HG03469 (cell line): ENCODE measurements around the gene SRPK1.
A peak's percentile ranks its signal among the peaks of the same experiment; 100 is the strongest.
"Not testable (repeated sequence)": the region's sequence is repeated elsewhere in the genome, so short reads cannot be mapped to it uniquely, and the experiment has no call there.

Experiments
- ATAC-seq: cut with Tn5 transposase; IDR thresholded peaks from one replicate; pipeline ENCODE4 v1.9.1; 2021; ENCODE audit warnings: mild to moderate bottlenecking, moderate library complexity, moderate number of reproducible peaks; ENCODE audit not compliant: unreplicated experiment

The SRPK1 gene

DNA sequence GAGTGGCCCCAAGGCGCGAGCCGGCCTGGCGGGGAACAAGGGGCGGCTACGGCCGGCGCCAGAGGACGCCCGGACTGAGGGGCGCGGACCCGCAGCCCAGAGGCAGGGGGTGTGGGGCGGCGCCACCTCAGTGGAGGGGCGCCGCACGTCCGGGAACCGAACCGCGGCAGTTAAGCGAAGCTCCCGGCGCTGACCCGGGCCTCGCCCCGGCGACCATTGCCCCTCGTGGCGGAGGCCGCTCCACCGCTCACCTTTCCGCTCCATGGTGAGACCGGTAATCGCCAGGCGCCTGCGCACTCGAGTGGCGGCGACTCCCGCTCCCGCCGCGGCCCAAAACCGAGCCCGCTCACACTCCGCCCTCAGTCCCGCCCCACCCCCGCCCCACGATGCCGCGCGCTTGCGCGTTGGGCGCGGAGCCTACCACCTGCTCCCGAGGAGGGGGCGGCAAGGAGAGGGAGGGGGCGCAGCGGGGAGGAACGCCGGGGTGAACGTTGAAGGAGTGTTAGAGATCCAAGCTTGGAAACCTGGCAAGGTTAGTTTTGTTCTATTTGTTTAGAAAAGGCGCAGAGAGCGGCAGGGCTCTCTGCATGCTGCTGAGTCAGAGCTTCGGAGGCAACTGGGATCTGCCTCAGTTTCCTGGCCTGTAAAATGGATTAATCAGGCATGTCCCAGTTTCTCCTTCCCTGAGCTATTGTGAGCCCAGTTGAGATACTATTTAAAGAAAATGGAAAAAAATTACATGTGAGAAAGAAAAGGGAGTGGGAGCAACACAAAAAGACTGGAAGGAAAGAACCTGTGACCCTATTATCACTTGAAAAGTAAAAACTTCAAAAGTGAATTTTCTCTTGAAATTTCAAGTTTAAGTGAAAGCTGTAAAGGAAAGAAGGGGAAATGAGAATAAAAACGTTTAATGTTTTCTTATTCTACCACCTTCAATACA is at the start of gene SRPK1:
Gene SRPK1, minus strand, starts transcription at position 306 of the 940 bp plus-strand sequence. Its CDS starts 42 bp downstream, at position 264.
- ATAC-seq, result peak; percentile 48

DNA sequence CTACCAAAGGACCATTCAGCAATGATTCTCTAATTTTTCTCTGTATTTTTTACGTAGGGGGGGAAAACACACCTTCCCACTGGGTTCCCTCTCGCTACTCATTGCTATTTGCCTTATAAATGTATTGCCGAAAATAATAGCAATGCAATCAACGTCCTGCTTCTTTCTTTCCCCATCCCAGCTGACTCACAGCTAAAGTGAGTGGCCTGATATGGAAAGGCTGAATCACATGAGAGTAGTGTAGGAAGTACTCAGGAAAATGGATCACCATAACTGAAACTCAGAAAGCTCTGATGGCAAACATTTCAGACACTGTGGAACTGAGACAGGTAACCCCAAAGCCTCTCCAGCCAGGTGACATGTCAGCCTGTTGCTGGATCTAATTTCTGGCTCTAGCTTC is 49.3 kb upstream of the SRPK1 start:
- no peak for ATAC-seq

GRCh38 chr6:35969646-35970045 is 48.7 kb upstream of the SRPK1 start:
- no peak for ATAC-seq

GRCh38 chr6:35968821-35969220 is 47.9 kb upstream of the SRPK1 start:
- no peak for ATAC-seq

DNA sequence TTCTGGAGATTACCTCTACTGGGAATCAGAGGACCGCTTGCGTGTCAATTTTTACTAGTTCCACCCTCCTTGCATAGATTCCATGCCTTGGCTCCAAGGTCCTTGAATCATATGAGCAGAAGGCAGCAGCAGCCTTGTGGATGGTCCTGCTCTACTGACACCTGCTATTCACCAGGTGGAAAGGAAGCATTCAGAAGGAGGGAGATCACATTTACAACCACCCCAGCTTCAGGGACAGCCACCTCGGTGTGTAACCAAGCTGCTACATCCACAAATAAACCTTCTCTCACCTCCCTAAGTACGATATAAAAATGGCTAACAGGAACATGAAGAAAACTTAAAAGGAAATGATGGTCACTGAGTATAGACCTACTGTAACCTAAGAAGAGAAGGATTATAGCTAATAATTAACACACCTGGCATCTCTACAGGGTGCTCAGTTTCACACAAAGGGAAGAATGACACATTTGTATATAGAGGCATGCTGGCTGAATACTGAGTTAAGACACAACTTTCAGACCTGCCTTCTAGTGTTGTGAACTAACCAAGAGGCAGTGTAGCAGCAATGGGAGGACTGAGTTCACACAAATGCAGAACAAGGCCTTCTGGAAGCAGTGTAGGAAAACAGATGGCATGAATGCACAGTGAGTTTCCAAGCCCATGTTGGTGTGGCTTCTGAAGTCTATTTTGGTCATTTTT is 46.3 kb upstream of the SRPK1 start:
- no peak for ATAC-seq

DNA sequence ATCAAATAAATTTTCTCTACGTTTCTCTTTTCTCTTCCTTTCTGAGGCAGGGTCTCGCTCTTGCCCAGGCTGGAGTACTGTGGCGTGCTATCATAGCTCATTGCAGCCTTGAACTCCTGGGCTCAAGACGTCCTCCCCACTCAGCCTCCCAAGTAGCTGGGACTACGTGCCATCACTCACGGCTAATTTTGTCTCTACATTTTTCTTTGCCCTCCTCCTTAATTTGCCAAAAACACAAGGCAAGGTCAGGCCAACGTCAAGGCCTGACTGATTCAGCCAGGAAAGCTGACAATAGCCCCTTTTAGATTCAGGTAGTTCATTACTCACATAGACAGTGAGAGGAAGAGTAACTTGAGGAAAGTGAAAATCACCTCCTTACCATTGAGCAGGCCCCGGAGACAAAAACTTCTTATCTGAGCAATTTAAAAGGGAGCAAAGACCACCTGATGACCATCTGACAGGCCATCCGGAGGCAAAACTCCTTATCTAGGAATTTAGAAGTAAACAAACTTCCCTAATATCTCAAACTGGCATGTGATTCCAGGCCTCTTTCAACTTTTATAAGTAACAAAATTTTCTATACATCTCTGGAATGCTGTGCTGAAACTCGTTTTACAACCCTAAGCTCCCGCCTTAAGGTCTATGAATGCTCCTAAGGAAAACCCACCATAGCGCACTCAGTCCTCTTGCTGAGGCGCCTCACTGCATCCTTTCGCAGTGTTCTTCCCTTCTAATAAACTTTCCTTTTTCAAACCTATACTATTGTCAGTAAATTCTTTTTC is 42.1 kb upstream of the SRPK1 start:
- no peak for ATAC-seq

DNA sequence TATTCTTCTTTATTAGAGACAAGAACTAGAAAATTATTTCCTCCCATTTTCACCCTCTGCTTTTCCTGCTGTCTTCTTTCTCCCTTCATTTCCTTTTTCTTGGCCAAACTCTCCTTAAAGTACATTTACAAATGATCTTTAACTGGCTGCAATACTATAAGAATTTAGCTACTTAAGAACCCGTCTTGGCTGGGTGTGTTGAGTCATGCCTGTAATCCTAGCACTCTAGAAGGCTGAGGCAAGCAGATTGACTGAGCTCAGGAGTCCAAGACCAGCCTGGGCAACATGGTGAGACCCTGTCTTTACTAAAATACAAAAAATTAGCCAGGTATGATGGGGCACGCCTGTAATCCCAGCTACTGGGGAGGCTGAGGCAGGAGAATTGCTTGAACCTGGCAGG is 39.3 kb upstream of the SRPK1 start:
- no peak for ATAC-seq

DNA sequence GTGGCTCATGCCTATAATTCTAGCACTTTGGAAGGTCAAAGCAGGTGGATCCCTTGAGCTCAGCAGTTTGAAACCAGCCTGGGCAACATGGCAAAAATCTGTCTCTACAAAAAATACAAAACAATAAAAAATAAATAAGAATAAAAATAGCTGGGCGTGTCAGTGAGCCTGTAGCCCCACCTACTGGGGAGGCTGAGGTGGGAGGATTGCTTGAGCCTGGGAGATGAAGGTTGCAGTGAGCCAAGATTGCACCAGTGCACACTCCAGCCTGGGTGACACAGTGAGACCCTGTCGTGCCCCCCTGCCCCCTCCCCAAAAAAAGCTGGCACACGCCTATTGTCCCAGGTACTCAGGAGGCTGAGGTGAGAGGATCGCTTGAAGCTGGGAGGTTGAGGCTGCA is 35.1 kb upstream of the SRPK1 start:
- no peak for ATAC-seq

DNA sequence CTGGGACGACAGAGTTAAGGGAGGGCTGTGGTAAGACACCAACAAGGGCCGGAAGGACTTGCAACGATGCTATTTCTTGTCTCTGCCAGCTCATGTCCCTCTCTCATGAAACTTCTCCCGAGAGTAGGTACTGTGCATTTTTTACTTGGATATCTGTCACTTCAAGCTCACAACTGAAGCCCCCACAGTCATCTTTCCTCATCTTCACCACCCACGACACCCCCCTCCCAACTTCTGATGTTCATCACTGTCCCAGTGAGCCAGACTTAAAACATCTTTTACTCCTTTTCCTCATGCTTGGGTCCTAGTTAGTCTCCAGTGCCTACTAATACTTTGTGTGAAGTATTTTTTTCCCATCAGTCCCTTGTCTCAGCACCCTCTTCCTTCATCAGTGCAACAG is 34.6 kb upstream of the SRPK1 start:
- no peak for ATAC-seq

GRCh38 chr6:35955071-35955470 is 34.2 kb upstream of the SRPK1 start:
- ATAC-seq, result no peak

DNA sequence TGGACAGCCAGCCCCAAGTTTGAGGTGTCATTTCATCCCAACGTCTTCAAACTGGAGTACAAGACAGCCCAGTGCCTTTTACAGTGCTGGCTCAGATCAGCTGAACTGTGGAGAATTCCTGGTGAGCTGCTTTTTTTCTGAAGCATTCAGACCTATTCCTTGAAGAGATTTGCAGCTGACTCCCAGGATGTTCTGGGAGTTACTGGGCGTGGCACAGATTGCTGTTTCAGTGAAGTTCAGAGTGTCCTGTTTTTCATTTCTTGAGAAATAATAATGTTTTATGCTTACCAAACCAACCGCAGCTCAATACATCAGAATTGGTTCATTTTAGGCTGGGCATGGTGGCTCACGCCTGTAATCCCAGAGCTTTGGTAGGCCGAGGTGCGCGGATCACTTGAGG is 33.4 kb upstream of the SRPK1 start:
- no peak for ATAC-seq

- ATAC-seq, result no peak
These were observed 27.8 kb upstream of the SRPK1 start for GRCh38 chr6:35948725-35949124.

DNA sequence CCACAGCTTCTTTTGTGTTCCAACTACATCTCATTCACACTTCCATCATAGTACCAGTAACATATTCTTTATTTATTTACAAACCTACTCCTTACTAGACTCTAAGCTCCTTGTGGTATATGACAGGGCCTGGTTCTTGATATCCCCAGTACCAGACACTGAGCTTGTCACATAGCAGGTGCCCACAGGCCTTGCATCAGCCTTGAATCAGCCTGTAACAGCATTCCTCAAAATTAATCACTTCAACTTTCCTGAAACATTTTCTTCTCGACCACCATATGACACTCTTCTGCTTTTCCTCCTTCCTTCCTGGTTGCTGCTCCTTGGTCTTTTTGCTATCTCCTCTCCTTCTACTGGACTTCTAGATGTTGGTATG is 24.7 kb upstream of the SRPK1 start:
- no peak for ATAC-seq

DNA sequence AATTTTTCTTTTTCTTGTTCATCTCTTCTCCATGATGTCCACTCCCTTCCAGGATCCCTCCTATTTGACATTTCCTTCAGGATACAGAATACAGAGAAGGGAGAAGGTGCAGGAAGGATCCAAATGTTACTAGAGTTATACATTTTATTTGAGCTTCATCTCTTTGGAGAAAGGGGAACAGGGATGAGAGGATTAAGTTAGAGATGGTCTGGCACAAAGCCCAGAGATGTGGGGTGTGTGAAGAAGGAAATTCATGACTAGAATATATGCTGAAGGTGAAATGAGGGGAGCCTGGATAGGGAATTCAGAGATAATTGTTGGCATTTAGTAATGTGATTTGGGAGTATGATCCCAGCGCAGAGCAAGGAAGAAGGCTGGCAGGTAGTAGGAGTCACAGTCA is 22.5 kb upstream of the SRPK1 start:
- ATAC-seq, result no peak

DNA sequence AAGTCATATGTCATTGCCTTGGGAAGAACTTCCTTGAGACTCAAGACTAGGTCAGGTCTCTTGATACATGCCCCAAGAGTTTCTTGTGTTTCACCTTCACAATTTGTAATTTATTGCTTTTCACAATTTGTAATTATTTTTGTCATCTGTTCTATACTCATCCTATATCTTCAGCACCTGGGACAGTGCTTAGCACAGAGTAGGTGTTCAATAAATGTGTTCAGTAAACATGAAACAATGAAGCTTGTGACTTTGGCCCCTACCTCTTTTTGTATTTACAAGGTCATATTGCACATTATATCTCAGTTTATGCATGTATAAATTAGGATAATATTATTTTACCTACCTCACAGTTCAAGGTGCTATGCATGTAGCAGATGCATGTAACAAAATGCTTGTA is 21.5 kb upstream of the SRPK1 start:
- no peak for ATAC-seq

DNA sequence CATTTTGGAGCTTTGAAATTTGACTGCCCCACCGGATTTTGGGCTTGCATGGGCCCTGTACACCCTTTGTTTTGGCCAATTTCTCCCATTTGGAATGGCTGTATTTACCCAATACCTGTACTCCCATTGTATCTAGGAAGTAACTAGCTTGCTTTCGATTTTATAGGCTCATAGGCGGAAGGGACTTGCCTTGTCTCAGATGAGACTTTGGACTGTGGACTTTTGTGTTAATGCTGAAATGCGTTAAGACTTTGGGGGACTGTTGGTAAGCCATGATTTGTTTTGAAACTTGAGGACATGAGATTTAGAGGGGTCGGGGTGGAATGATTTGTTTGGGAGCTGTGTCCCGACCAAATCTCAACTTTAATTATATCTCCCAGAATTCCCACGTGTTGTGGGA is 20.3 kb upstream of the SRPK1 start:
- ATAC-seq, result not testable (repeated sequence)

- not testable (repeated sequence) for ATAC-seq
These were observed 19.1 kb upstream of the SRPK1 start for GRCh38 chr6:35940014-35940413.

GRCh38 chr6:35939259-35939658 is 18.4 kb upstream of the SRPK1 start:
- ATAC-seq, result not testable (repeated sequence)

DNA sequence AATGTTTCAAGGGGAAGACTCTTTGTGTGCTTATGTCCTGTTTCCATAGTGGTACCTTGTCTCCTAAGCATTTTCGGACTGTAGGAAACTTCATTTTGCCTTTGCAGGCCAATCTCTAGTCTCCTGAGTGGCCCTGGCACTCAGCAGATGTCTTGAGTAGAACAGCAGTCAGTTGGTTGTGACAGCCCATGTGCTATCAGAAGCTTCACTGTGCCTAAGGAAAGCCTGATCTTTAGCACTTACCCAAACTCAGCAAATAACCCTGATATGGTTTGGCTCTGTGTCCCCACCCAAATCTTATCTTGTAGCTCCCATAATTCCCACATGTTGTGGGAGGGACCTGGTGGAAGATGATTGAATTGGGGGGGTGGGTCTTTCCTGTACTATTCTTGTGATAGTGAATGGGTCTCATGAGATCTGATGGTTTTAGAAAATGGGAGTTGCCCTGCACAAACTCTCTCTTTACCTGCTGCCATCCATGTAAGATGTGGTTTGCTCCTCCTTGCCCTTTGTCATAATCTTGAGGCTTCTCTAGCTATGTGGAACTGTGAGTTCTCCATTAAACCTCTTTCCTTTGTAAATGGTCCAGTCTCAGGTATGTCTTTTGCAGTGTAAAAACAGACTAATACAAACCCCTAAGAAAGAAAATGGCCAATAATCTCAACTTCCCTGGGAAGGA is 15.9 kb upstream of the SRPK1 start:
- ATAC-seq, result no peak

GRCh38 chr6:35935469-35935868 is 14.6 kb upstream of the SRPK1 start:
- no peak for ATAC-seq

DNA sequence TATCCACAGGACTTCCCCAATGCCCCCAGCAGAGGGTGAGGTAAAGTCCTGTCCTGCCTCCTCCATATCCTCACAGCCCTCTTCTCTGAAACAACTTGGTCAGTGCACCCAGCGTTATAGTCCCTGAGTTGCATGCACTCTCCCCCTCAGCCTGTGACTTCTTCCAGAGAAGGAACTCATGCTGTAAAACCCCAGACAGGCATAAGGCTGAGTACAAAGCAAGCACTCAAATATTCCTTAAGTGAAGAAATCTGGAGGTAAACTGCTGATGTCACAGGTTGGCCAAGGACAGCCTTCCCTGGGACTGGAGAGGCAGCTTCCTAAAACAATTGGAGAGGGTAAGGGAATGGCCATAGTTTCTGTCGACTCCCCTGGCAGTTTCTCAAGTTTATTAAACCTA is 12.9 kb upstream of the SRPK1 start:
- ATAC-seq, result no peak
